Measurements from ENCODE around the gene NUDCD3.
"Not testable (repeated sequence)": the region's sequence is repeated elsewhere in the genome, so short reads cannot be mapped to it uniquely, and the experiment has no call there.

The NUDCD3 gene

DNA sequence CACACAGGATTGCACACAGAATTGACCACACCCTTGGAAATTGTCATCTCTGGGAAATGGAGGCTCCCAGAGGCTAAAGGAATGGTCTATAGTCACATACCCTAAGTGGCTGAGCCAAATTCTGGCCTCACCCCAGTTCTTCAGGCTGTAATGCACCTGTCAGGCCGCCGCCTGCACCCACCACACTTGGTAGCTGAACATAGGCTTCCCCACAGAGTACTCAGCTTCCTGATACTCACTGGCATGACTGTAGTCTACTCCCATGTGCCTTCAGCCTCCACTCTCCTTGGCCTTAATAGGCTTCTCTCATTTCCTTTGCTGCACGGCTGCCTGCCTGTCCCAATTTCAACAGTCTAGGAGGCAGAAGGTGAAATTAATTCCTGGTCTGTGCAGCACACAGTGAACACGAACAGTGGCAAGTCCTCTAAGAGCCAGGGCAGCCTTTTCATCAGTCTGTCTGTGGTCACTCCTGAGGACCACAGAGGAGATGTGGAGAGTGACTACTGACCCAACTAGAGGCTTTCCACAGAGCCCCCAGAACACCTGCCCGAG lies 42.5 kb downstream of the NUDCD3 start:
- no peak for DNase-seq (ENCODE audit: low read depth)

DNA sequence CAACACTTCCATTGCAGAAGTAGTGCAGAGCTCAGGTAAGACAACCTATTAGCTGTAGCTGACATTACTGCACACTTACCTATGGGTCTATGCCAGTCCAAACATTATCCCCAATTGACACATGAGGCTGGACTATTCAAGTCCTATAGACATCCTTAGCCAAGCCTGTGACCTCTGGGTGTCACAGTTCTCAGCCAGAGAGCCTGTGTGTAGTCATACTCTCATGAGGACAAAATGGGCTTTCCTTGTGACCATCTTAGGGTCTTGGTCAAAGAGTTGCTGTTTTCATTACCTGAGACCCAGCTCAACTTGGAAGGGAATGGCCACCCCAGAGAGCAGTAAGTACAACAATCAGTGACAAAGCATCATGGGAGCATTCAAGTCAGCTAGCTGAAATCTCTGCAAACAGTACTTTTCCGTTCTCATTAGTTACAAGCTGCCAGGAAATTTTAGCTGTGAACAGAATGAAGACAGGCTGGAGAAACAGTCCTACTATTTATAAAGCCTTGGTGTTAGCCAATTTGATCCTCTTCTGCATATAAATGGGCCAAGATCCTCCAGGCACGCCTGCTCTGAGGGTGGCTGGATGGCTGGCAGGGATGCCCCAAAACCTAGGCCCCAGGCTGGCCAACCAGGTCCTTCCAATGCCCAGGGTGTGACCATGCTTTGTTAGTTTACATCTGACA lies 44.3 kb downstream of the NUDCD3 start:
- DNase-seq (ENCODE audit: low read depth): no peak

- DNase-seq (ENCODE audit: low read depth): no peak
These were observed 49.4 kb downstream of the NUDCD3 start for GRCh38 chr7:44441079-44441478.

DNA sequence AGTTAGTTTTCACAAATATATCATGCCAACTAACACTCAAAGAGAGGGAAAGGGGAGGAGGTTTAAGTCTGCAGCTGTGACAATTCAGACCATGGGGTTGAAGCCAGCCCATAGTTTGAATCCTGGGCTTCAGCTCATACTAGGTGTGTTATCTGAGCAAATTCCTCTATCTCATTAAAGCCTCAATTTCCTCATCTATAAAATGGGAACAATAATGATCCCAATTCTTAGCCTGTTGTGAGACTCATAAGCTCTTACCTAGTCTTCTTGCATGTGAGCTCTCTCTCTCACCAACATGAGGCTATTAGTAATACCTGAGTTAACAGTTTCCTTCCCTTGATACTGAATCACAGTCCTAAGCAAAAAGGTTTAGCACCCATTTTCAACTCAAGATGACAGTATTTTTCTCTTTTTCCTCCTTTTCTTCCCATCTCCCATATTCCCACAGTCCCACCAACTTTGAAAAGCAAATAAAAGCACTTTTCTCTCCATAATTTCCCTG lies 49.8 kb downstream of the NUDCD3 start:
- no peak for DNase-seq (ENCODE audit: low read depth)

- no peak for DNase-seq (ENCODE audit: low read depth)
These were observed 50.5 kb downstream of the NUDCD3 start for GRCh38 chr7:44439926-44440325.

DNA sequence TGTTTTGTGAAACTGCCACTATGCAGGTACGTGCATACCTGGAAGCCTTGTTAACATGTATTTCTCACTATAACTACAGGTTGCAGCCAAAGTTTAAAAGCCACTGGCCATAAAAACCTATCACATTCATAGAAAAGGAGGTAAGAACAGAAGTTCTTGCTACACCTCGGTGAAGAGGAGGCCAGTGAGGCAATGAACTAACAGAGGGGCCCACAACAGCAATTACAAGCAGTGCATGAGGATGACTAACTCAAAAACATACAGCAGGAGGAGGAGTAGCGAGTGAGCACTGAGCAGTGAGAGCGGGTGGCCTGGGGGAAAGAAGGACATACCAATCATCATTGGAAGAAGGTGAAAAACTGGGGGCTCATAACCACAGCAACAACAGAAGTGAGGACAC lies 51.6 kb downstream of the NUDCD3 start:
- DNase-seq (ENCODE audit: low read depth): no peak

GRCh38 chr7:44434201-44434600 lies 56.3 kb downstream of the NUDCD3 start:
- DNase-seq (ENCODE audit: low read depth): no peak

- no peak for DNase-seq (ENCODE audit: low read depth)
These were observed 57.0 kb downstream of the NUDCD3 start for GRCh38 chr7:44433255-44434022.

DNA sequence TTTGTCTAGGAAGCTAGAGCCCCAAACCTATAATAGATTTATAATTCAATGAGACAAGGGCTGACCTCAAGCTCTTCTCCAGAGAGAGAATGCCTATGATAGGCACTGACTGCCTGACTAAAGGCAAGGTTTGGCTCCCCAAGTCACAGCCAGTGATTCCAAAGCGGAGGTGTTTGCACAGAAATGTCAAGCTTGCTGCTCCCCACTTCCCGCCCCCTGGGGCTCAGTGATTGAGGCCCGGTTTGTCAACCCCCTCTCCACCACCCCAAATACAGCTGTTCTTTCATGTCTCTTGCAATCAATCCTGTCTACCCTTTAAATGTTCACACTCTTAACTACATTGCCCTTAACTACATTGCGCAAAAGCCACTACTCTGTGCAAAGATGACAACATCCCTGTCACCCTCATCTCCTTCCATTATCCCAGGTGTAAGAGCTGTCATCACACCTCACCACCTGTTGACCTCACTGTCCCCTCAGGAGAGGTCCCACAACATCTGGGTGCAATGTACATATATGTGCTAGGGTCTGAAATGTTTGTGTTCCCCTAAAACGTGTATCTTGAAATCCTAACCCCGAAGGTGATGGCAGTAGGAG lies 58.0 kb downstream of the NUDCD3 start:
- DNase-seq (ENCODE audit: low read depth): no peak

DNA sequence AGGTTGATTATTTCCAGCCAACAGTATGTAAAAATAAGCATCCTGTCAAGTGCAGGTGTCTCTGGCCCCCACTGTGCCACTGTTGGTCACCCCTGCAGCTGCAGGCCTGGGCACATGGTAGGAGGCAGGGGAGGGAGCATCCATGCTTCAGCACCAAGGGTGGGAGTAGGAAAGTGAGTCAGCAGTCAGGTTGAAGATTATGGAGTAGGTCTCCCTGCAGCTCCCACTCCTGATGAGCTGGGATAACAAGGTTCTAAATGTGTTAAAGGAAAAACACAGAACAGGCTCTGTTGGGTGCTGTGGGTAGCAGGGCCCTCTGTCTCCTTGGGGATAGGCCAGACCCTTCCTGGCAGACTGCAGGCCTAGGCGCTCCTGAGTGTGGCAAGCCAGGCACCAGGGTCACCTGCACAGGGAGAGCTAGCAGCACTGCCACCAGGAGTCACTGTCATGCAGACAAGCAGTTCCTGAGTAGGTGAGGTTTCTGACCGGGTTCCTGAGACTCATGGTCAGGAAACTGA lies 59.3 kb downstream of the NUDCD3 start:
- peak; percentile 5 for DNase-seq (ENCODE audit: low read depth)

GRCh38 chr7:44430054-44430453 lies 60.4 kb downstream of the NUDCD3 start:
- no peak for DNase-seq (ENCODE audit: low read depth)

- not testable (repeated sequence) for DNase-seq (ENCODE audit: low read depth)
These were observed 65.7 kb downstream of the NUDCD3 start for GRCh38 chr7:44424762-44425161.

DNA sequence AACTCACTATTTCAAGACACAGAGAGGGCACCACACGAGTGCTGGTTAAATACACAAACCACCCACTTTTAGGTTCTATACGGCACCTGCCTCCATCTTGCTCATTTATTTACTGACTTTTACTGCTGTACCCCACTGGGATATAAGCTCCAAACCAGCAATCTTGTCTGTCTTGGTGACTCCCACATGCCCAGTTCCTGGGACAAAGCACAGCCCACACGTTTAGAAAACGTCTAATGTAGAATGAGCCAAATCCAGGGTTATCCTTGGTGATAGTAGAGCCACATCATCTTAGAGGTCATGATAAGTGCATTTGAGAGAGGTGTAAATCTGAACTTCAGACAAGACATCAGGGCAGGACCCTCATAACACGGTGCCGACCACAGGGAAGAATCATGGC lies 73.5 kb downstream of the NUDCD3 start:
- no peak for DNase-seq (ENCODE audit: low read depth)

GRCh38 chr7:44415510-44415909 lies 74.9 kb downstream of the NUDCD3 start:
- DNase-seq (ENCODE audit: low read depth): no peak

DNA sequence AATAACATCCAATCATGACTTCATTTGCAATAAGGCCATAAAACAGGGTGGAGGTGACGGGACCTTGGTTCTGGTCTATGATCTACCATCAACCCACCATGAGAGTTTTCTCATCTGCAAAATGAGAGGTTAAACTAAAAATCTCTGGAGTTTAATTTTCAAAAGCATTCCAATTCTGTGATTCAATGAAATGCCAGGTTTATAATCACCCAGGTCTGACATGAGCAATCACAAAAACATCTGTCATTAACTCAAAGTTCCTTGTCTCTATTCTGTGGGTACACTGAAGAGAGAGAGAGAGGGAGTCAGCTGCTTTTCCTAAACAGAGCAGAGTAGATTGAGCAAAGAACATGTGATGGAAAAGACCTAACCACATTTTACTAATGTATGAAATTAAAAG lies 75.4 kb downstream of the NUDCD3 start:
- no peak for DNase-seq (ENCODE audit: low read depth)

DNA sequence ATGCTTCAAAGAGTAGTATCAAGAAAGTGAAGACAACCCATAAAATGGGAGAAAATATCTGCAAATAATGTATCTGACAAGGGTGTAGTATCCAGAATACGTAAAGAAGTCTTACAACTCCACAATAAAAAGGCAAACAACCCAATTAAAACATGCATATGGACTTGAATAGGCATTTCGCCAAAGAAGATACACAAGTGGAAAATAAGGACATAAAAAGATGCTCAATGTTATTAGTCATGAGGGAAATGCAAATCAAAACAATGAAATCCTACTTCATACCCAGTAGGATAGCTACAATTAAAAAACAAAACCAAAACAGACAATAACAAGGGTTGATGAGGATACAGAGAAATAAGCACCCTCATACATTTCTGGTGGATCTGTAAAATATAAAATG lies 79.2 kb downstream of the NUDCD3 start:
- no peak for DNase-seq (ENCODE audit: low read depth)

DNA sequence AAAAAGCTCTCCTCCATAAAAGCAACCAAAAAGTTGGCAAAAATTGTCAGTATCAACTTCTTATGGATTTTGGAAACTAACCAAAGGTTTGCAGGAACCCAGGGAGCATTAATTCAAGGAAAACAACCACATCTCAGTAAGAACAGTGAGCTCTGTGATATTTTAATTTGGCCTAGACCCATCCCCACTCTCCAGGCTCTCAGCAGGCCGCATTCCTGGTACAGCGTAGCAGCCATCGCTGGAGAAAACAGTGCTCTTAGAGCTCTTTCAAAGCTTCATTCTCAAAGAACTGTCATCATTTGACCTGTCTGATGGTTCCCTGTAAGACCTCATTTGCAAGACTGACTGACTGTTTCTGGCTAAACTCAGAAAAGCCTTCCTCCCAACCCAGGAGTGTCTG lies 81.9 kb downstream of the NUDCD3 start:
- DNase-seq (ENCODE audit: low read depth): no peak

- DNase-seq (ENCODE audit: low read depth): no peak
These were observed 86.7 kb downstream of the NUDCD3 start for GRCh38 chr7:44403775-44404174.

DNA sequence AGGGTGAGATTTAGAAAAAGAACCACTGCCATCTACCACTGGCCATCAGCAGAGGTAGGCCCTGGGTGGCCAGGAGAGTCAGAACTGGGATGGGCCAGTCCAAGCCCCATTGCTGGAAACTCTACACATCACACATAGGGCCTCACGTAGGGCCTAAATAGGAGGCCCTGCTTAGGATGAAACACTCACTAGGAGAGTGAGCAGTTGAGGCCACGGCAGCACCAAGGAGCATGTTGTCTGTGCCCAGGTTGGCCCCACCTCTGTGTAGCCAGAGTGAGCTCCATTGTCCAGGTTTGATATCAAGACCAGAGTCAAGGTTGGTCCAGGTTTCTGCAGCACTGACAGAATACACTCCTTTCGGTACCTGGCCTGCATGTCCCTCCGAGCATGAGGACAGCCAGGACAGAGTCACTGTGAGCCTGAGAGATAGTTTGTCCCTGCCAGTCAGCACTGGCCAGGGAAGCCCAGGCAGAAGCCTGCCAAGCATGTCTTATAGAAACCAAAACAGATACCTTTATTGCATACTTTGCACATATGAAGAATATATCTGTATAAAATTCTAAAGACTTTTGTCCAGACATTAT lies 87.2 kb downstream of the NUDCD3 start:
- DNase-seq (ENCODE audit: low read depth): no peak

DNA sequence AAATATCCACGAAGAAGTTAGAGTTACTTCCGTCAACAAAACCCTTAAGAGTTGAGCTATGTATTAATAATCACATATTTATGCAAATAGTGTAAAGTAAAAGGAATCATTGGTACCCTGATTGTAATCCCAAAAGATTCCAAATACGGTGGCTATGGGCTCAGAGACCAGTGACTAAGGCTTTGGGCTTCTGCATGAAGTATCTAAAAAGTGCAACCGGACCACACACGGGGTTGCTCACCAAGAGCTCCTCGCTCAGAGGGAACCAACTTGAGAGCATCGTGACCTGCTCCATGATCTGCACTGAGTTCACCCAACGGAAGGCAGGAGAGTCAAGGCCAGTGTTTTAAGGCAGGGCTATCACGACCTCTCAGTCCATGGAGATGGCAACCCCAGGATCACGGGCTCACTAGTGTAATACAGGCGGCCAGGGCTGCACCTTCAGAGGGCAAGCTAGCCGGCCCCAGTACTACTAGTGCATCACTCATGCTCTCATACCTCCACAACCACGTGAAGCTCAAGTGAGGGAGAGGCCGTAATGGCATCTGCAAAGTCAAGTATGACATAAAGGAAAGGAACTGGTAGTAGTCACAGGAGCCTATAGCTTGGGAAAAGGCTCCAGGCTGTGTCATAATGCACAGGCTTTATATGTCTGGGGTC lies 87.9 kb downstream of the NUDCD3 start:
- no peak for DNase-seq (ENCODE audit: low read depth)

GRCh38 chr7:44401692-44402091 lies 88.8 kb downstream of the NUDCD3 start:
- DNase-seq (ENCODE audit: low read depth): no peak

GRCh38 chr7:44400033-44400511 lies 90.4 kb downstream of the NUDCD3 start:
- no peak for DNase-seq (ENCODE audit: low read depth)

Measured in stimulated activated CD4-positive, alpha-beta T cell treated with anti-CD3 and anti-CD28 coated beads, Interleukin-2, amount 100 ng/mL, for 4 hours (primary cell).